GM19463 (cell line): ENCODE measurements around the gene RAB3C.

Experiments
- ATAC-seq: cut with Tn5 transposase; IDR thresholded peaks from one replicate; pipeline ENCODE4 v1.9.1; 2021; ENCODE audit warnings: mild to moderate bottlenecking, moderate library complexity; ENCODE audit not compliant: unreplicated experiment

Gene RAB3C

GRCh38 chr5:58813855-58814254 lies 231.0 kb downstream of the RAB3C start:
- ATAC-seq: no peak

DNA sequence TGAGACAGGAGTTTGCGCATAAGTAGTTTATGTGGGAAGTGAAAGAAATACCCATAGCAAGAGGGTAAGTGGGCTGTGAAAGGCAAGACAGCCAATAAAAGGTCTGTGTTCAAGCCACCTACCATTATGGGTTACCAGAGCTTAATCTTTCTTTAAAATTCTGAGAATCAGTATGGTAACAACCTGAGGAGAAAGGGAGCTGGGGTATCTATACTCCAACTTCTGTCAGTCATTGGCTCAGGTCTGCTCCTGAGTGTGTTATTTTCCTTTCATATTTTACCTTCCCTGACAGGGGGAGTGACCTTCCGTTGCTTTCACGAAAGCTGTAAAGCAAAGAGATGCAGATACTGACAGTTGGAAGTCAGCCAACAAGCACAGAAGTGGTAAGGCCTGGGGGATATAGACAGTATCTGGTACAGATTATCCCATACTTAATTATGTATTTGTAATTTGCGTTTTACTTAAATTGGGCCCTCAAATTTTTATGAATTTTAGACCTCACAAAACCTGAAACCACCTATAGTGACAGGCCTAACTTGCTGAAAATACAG lies 233.4 kb downstream of the RAB3C start:
- no peak for ATAC-seq

DNA sequence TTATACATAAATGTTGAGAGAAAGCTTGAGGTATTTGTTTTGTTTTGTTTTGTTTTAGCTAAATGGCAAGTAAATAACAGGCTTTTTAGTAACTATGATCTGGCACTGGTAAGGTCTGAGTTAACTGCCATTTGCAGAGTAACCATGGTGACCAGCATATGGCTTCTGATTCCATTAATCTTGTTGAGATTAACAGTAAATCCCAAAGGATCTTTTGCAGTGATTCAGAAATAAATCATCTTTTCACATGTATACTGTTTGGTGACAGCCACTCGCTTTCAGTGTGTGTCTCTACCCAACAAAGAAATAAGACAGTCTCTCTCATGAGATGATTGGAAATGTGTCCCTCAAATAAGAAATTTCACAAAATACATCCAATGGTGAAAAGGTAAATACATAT lies 235.6 kb downstream of the RAB3C start:
- no peak for ATAC-seq

DNA sequence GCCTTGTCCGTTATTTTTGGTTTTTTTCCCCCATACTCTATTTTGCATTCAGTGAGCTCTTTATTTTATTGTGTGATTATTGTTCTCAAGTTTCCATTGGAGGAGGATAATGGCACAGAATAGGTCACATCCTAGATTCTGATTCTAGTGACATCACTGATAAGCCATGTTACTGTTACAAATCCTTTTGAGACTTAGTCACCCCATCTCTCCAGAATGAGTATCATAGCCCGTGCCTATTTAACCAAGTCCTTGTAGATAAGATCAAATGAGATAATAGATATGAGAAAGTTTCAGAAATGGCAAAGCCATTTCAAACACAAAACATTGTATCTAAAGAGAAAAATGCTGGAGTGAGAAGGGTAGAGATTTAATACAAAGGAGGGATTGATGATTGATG lies 242.6 kb downstream of the RAB3C start:
- ATAC-seq: no peak

DNA sequence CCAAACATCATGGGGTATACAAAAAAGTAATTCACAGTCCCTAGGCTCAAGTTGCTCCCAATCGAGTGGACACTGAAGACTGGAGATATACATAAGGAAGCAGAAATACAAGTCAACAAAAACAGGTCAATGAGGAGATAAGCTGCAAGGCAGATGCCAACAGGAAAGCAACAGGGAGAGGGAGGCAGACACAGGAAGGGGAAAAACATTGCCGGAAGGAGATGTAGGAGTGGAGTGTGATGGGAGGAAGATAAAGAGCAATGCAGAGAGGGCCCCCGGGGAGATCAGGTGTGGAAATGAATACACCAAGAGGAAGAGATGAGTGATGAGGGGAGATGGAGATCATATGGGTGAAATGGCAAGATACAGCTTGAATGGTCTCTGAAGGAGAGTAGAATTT lies 243.0 kb downstream of the RAB3C start:
- no peak for ATAC-seq

DNA sequence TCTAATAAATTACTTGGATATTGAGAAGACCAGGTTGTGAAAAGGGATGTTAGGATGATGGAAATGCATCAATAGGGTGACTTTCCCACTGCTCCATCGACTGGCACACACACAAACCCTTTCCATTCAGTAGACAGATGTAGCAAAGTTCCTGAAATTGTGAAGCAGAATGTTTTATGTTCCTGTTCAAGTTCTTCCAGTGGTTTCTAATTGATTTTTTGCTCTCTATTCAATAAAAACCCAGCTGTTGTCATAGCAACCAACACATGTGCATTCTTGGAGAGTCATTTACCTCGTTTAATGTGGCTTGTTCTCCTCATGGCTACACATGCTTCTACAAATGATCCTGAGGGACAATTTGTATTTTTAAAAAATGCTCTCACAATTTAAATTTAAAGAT lies 244.6 kb downstream of the RAB3C start:
- ATAC-seq: no peak

DNA sequence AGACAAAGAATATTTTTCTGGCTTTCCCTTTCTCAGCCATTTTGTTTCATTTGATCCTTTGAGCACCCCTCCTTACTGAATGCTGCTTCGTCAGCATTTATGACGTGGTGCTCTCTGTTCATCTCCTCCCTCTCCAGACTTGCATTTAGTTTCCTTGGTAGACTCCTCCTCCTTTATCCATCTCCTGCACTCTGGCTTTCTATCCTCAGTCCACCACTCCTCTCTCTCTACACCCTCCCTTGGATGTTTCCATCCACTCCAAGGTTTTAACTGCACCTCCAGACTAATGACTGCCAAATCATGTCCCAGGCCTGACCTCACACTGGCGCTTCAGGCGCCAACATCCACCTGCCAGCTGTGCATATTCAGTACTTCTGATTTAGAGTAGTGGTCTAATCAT lies 245.4 kb downstream of the RAB3C start:
- no peak for ATAC-seq

DNA sequence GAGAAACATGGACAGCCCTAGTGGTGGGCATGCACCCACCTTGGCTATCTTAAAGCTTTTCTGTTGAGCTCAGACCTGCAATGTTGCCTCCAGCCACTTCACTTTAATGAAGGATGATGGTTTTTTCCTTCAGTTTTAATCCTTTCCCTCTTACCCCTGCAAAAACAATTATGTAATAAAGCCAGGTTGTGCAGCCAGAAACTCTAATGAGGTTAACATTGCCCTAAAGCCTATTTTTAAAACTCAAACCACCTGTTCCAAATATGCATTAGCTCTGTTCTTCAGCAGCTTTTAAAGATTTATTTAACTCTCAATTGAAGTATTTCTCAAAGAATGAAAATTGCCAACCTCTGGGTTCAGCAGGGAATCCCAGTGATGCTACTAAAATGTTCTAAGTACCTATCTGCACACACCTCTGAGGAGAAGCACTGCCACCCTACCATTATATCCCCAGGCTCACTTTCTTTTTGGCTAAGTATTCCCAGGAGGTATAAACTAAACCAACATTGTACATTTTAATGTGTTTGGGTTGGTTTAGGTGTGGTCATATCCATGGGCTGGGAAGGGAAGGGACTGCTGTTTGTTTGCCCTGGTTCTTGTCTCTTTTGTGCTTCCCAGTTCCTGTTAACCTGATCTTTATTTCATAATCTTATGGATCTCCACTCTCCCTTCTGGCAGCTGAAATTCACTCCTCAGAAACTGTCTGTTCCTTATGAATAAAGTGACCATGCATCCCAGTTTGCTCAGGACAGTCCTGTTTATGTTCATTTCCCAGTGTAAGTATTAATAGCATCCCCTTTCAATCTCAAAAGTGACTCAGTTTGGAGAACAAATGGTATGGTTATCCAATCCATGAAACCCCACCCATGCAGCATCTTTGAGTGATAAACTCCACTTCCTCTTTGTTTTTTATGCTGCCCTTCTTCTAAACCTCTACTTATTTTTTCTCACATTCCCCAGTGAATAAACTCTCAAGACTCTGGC lies 251.7 kb downstream of the RAB3C start:
- ATAC-seq: no peak

DNA sequence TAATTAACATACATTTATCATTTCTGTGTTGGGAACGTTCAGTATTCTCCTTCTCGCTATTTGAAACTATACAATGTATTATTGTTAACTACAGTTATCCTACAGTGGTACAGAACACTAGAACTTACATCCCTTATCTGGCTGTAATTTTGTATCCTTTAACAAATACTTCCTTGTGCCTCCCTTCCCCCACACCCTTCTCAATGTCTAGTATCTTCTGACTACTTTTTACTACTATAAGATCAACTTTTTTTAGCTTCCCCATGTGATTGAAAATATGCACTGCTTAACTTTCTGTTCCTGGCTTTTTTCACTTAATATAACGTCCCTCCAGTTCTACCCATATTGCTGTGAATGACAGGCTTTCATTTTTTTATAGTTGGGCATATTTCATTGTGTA lies 253.5 kb downstream of the RAB3C start:
- ATAC-seq: no peak

DNA sequence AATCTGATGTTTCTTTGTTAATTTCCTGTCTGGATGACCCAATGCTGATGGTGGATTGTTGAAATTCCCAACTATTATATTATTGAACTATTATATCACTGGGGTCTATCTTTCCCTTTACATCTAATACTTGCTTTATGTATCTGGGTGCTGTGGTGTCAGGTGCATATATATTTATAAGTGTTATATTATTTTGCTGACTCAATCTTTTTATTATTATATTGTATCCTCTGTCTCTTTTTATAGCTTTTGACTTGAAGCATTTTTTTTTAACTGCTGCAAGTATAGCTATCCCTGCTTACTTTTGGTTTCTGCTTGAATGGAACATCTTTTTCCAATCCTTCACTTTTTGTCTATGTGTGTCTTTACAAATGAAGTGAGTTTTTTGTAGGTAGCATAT lies 255.9 kb downstream of the RAB3C start:
- no peak for ATAC-seq

- ATAC-seq: no peak
Measured at GRCh38 chr5:58842852-58843251, 260.0 kb downstream of the RAB3C start.

DNA sequence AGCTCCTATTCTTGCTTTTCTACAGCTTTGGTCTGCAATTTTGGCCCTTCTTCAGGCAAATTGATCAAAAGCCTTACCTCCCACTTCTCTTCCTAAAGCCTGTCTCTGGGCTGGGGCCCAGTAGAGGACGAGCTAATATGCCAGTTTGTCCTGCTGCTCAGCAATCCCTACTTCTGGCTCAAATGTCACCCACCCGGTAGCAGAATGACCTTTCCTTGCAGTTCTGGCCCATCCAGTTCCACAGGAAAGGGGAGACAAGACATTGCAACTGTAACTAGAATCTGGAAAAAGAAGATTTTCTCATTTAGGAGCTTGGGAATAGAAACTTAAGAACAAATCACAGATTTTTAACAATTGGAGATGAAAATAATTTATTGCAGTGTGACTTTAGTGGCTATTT lies 261.5 kb downstream of the RAB3C start:
- ATAC-seq: no peak

DNA sequence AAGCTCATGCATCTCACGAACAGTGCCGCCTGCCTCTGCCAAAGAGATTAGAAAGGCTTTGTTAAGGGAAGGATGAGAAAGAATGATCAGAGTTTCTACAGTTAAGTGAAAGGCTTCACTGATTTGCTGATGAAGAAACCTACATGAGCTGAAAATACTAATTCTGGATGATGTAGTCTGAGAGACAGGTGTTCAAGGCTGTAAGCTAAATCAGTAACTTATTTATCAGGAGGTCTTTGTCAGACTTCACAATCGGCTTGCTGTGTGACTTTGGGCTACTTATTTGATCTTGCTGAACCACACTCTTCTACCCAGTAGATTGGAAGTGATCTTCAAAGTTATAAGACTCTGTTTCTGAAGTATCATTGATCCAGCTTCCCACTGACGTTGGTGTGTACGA lies 264.2 kb downstream of the RAB3C start:
- ATAC-seq: no peak

DNA sequence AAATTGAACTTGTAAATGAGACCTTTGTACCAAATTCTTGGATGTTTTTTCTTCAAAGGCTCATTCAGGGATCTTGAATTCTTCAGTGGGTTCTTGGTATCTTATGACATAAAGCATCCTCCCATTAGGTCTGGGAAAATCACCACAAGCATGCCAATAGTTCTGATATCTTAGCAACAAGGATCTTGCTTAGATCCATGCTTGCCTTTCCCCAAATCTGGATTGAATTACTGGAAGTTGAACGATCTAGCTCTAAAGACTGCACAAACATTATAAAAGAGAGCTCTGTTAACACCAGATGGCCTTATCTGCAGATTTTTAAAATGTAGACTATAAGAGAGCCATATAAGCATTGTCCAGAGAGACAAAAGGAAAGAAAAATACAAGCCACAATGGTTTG lies 266.3 kb downstream of the RAB3C start:
- ATAC-seq: no peak

DNA sequence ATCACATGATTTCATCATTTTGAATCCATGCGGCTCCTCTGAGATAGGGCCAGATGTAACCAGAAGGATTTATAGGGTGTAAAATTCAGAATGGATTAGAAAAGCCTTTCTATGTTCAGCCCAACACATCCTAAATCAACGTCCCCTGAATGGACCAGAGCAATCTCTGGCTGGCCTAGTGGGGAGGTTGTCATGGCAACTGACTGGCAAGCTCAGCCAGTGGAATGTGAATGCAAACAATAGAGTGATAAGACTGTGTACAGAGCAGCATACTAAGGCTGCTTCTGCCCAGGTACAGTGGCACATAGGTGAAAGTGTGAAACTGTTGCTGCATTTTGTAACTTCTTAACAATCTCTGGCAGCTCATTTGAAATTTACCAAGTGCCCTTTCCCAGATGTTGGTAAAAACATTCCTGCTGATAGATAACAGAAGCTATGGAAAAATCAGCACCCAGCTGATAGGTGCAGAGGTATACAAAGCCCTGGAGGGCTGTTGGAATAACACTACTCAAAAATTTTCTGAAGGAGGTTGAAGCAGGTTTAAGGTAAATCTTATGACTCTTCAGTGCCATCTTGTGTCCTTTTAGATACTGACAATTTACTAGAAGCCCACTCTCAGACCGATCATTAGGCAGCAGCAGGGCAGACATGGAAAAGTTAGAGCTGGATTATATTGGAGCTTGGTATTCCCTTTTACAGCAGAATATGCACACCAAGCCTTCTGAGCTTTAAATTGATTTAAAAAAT lies 267.2 kb downstream of the RAB3C start:
- ATAC-seq: peak; percentile 51

- ATAC-seq: no peak
Measured at GRCh38 chr5:58851153-58851552, 268.3 kb downstream of the RAB3C start.

DNA sequence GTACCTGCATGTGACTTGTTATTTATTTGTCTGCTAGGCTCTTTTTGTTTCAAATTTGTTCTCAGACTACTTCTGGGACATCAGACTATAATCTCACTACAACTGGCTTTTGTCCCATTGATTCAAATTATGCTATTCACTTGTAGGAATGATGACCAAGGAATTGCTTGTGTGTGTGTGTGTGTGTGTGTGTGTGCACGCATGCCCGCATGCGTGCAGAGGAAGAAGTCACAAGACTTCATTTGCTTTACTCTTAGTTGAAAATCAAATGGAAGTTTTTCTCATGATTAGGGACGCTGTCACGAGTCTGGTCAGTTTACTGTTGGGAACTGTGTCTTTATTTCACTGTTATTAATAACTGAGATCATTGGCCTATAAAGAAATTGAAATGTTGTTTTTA lies 268.7 kb downstream of the RAB3C start:
- no peak for ATAC-seq

DNA sequence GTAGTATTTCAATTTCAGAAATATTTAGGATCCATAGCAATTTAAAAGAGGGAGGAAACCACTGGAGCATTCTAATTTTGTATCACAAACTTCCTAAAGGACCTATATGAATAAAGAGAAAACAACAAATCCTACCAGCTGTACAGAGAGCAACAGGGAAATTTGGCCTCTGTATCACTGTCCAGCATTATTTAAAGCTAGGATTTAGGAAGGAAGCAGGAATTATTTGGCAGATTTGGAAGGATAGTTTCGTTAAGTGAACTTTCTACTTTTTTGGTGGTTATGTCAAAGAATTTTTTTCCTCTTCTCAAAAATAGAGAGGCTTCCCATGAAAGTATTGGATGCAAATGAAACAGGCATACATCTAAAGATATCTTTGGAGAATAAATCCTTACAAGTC lies 269.7 kb downstream of the RAB3C start:
- ATAC-seq: no peak

GRCh38 chr5:58854441-58854840 lies 271.6 kb downstream of the RAB3C start:
- ATAC-seq: no peak

DNA sequence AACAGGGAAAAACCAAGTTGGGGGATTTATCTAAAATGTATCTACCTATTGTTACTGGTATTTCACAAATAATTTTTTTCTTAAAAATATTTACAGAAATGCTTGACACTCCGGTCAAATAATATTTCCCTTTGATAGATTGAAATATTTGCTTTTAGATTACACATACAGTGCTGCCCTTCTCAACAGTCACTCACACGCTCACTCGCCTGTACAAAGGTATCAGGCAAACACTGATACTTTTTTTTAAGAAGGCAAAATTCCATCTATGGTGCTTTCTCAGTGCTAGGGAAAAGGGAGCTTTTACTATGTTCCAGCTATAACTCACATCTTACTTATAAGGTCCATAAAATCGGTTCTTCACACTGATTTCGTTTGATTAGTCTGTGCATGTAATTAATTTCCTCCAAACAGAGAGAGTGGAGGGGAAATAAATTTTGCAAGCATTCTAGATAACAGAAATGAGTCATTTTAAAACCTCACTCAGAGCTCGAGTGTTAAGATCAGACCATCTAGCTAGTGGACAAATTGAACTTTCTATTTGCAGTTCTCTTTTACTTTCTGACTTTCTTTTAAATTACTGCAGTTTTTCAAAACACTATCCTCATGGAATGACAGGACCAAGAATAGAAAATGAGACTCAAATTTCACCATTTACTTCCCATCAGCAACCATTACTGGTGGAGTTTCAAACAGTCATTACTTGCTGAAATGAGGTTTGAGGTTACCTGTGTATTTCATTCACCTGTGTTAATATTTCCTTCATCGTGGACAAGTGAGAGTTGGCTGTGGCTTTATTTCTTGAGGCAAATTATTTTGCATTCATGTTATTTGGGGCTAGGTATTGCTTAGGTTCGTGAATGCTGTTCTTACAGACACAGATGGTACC lies 273.2 kb downstream of the RAB3C start:
- ATAC-seq: peak; percentile 47

DNA sequence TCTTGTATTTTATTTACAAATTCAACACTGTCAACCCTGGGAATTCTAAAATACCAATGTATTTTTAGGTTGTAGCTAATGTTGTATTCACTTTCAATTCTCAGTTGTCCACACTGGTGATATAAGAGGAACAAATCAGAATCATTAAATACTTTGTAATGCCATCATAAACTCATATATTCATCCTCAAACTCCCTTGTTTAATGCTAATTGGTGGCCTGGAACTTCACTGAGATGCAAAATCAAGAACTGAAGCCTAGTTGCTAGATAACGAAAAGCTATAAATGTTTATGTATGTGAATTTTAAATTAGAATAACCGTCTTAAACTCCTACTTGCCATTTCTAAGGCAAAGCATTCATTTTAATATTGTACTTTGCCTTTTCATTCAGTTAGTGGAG lies 274.7 kb downstream of the RAB3C start:
- ATAC-seq: no peak
